ENCODE measurements around the gene ARID1B.

ARID1B gene

GRCh38 chr6:156914181-156914580, 137.0 kb downstream of the ARID1B start:
- DNase-seq (ENCODE audit: low read depth), result no peak
- H3K4me3 ChIP-seq (ENCODE audit: low read depth, low read length), result no peak overlapping the region
- TF ChIP-seq CTCF (IDR thresholded peaks at IDR 0.05; ENCODE audit: insufficient read depth, low read depth, low read length, missing control alignments), result no peak

GRCh38 chr6:156916130-156916801, 139.1 kb downstream of the ARID1B start:
- TF ChIP-seq CTCF (IDR thresholded peaks at IDR 0.05; ENCODE audit: insufficient read depth, low read depth, low read length, missing control alignments), result no peak
- peak; percentile 64 for DNase-seq (ENCODE audit: low read depth)
- H3K4me3 ChIP-seq (ENCODE audit: low read depth, low read length), result peak overlapping the region; percentile 52

GRCh38 chr6:156917213-156917612, 140.0 kb downstream of the ARID1B start:
- DNase-seq (ENCODE audit: low read depth), result peak; percentile 69
- no peak for TF ChIP-seq CTCF (IDR thresholded peaks at IDR 0.05; ENCODE audit: insufficient read depth, low read depth, low read length, missing control alignments)
- peak overlapping the region; percentile 52 for H3K4me3 ChIP-seq (ENCODE audit: low read depth, low read length)

- TF ChIP-seq CTCF (IDR thresholded peaks at IDR 0.05; ENCODE audit: insufficient read depth, low read depth, low read length, missing control alignments), result no peak
- peak overlapping the region; percentile 17; the same call in 1 of the 2 replicates for H3K4me3 ChIP-seq (ENCODE audit: low read depth, low read length)
- DNase-seq (ENCODE audit: low read depth), result peak; percentile 24
Measured at GRCh38 chr6:156918647-156919046, 141.5 kb downstream of the ARID1B start.

GRCh38 chr6:156919370-156919769, 142.2 kb downstream of the ARID1B start:
- DNase-seq (ENCODE audit: low read depth), result no peak
- H3K4me3 ChIP-seq (ENCODE audit: low read depth, low read length), result no peak overlapping the region
- TF ChIP-seq CTCF (IDR thresholded peaks at IDR 0.05; ENCODE audit: insufficient read depth, low read depth, low read length, missing control alignments), result no peak

GRCh38 chr6:156919814-156920369, 142.7 kb downstream of the ARID1B start:
- TF ChIP-seq CTCF (IDR thresholded peaks at IDR 0.05; ENCODE audit: insufficient read depth, low read depth, low read length, missing control alignments), result no peak
- DNase-seq (ENCODE audit: low read depth), result no peak
- no peak overlapping the region for H3K4me3 ChIP-seq (ENCODE audit: low read depth, low read length)

- TF ChIP-seq CTCF (IDR thresholded peaks at IDR 0.05; ENCODE audit: insufficient read depth, low read depth, low read length, missing control alignments), result no peak
- no peak for DNase-seq (ENCODE audit: low read depth)
- H3K4me3 ChIP-seq (ENCODE audit: low read depth, low read length), result no peak overlapping the region
Measured at GRCh38 chr6:156924246-156924645, 147.1 kb downstream of the ARID1B start.
